ENCODE data around the gene NUP50. TPM values are rescaled to one million over a fixed set of nuclear protein-coding genes. Genes with fewer than 3 reads are reported as not detected.

NUP50 gene
- total and polyA plus RNA-seq, 7 donors = 10.8 to 28.5 (median 26.2) TPM

GRCh38 chr22:45157907-45158306, 5.8 kb upstream of the NUP50 start:
- no peak overlapping the region for H3K4me3 ChIP-seq
- WGBS, 2 donors = 89 to 90% methylated on average over 3 of the region's 3 CpGs
- H3K4me1 ChIP-seq = peaks cover 0 to 22% (median 13%) of the 10 kb centered on the region in 4 donors
- no peaks in the 10 kb centered on the region for H3K9me3 ChIP-seq
- intact Hi-C loops (cut with DNase I) = no loop called here
- no peak for TF ChIP-seq CTCF (IDR thresholded peaks at IDR 0.05)
- TF ChIP-seq EP300 (IDR thresholded peaks at IDR 0.05) = no peak
- no peak for TF ChIP-seq POLR2A (IDR thresholded peaks at IDR 0.05)
- no peak for TF ChIP-seq POLR2AphosphoS5 (IDR thresholded peaks at IDR 0.05)
- DNase-seq = no peak
- H3K36me3 ChIP-seq = peaks cover 0 to 18% (median 2%) of the 10 kb centered on the region in 4 donors
- no peaks in the 10 kb centered on the region for H3K27me3 ChIP-seq
- H3K27ac ChIP-seq = peak overlapping the region; percentile 44 to 67 (median 63)

- DNase-seq = no peak
- intact Hi-C loops (cut with DNase I) = loop anchor here (5.0 kb wide), 2 partner anchors 52 to 102 kb away; no protein-coding TSS in a partner anchor
- 24 to 46% methylated on average over 5 of the region's 5 CpGs for WGBS, 2 donors
- peaks cover 0 to 18% (median 2%) of the 10 kb centered on the region in 4 donors for H3K36me3 ChIP-seq
- TF ChIP-seq POLR2AphosphoS5 (IDR thresholded peaks at IDR 0.05) (no peak), CTCF (IDR thresholded peaks at IDR 0.05) (peak in 1 of 4 experiments; percentile 12), POLR2A (IDR thresholded peaks at IDR 0.05) (no peak), EP300 (IDR thresholded peaks at IDR 0.05) (no peak)
- peaks cover 0 to 32% (median 14%) of the 10 kb centered on the region in 4 donors for H3K4me1 ChIP-seq
- H3K27me3 ChIP-seq = no peaks in the 10 kb centered on the region
- peak overlapping the region in 3 of 4 donors; percentile 44 to 67 (median 65) for H3K27ac ChIP-seq
- no peaks in the 10 kb centered on the region for H3K9me3 ChIP-seq
- H3K4me3 ChIP-seq = no peak overlapping the region
These were observed 3.9 kb upstream of the NUP50 start for GRCh38 chr22:45159652-45160462.

GRCh38 chr22:45162531-45162930, 1.2 kb upstream of the NUP50 start:
- intact Hi-C loops (cut with DNase I) = loop anchor here (2.0 to 5.0 kb wide), 3 partner anchors 50 to 100 kb away; partner anchors contain the start of gene KIAA0930
- peak overlapping the region; percentile 66 to 96 (median 88) for H3K4me3 ChIP-seq
- H3K4me1 ChIP-seq = peaks cover 0 to 41% (median 24%) of the 10 kb centered on the region in 4 donors
- 84% methylated on average over 19 of the region's 19 CpGs for WGBS, 2 donors
- no peaks in the 10 kb centered on the region for H3K9me3 ChIP-seq
- peak overlapping the region; percentile 90 to 94 (median 94) for H3K27ac ChIP-seq
- peaks cover 0 to 2% (median 0%) of the 10 kb centered on the region in 4 donors for H3K36me3 ChIP-seq
- no peak for TF ChIP-seq POLR2A (IDR thresholded peaks at IDR 0.05)
- TF ChIP-seq POLR2AphosphoS5 (IDR thresholded peaks at IDR 0.05) = no peak
- no peak for TF ChIP-seq EP300 (IDR thresholded peaks at IDR 0.05)
- TF ChIP-seq CTCF (IDR thresholded peaks at IDR 0.05) = no peak
- no peak for DNase-seq
- no peaks in the 10 kb centered on the region for H3K27me3 ChIP-seq

GRCh38 chr22:45163099-45163450, 650 bp upstream of the NUP50 start:
- Histone ChIP-seq H3K27ac (peak overlapping the region; percentile 90 to 94 (median 94)), H3K36me3 (peaks cover 0 to 1% (median 0%) of the 10 kb centered on the region in 4 donors), H3K4me1 (peaks cover 0 to 41% (median 24%) of the 10 kb centered on the region in 4 donors), H3K27me3 (no peaks in the 10 kb centered on the region), H3K4me3 (peak overlapping the region; percentile 66 to 96 (median 88)), H3K9me3 (no peaks in the 10 kb centered on the region)
- intact Hi-C loops (cut with DNase I) = loop anchor here (2.0 to 5.0 kb wide), 3 partner anchors 49 to 99 kb away; partner anchors contain the start of gene KIAA0930
- TF ChIP-seq POLR2AphosphoS5 (IDR thresholded peaks at IDR 0.05) = no peak
- WGBS, 2 donors = 3 to 6% methylated on average over 13 of the region's 13 CpGs
- peak; percentile 71 for DNase-seq

Measured in sigmoid colon (tissue), 7 donors.